Measurements from ENCODE around the gene ZBTB20. TPM values are rescaled to one million over a fixed set of nuclear protein-coding genes. Genes with fewer than 3 reads are reported as not detected.

Gene ZBTB20
- total and polyA plus RNA-seq, 5 experiments from 2014 or later, result 16.5 to 50.8 (median 22.0) TPM

DNA sequence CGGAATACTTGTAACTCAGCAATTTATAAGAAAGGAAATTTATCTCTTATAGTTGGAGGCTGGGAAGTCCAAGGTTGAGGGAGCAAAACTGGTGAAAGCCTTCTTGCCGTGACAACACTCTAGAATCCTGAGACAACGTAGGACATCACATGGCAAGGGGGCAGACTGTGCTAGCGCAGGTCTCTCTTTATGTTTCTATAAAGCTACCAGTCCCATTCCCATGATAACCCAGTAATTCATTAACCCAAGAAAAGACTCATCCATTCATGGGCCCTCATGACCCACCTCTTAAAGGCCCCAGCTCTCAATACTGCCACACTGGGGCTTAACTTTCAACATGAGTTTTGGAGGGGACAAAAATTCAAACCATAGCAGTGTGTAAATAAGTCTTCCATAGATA lies 260.2 kb downstream of the ZBTB20 start:
- POLR2A ChIA-PET, result no interaction called here

DNA sequence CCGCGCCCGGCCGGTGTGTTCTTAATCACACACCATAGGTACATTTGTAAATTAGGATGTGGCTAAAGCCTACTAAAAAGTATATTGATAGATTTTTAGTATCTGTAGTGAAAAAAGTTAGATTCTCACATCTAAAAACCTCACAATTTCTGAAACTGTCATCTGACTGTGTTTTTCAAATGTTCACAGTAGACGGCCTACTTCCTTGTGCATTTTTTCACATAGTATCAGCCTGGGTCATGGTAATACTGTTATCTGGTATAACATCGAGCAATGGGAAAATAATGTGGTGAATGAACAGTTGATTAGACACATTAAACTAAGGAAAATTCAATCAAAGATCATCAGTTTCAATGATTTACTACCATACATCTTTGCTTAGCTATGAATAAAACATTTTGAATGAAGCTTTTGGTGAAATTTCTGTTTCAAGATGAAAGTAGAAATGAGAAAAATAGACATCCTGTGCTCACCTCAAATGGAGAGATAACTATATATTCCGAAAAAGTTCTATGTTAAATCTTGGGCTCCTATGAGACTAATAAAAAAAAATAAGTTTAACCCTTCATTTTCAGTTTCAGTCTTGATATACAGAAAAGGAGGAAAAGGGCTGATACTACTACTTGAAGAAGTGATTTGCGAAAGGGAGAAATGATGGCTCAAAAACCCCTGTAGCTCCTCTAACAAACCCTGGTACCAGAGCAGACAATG lies 262.7 kb downstream of the ZBTB20 start:
- Mint-ChIP-seq H3K4me1 (peaks cover 2 to 8% (median 6%) of the 10 kb centered on the region in 4 donors), H3K27me3 (no peaks in the 10 kb centered on the region), H3K9me3 (peaks cover 0 to 4% (median 0%) of the 10 kb centered on the region in 9 donors), H3K27ac (no peak overlapping the region), H3K36me3 (peaks cover 0 to 20% (median 9%) of the 10 kb centered on the region in 3 donors), H3K4me3 (no peak overlapping the region)
- ATAC-seq, result no peak
- POLR2A ChIA-PET, result no interaction called here
- no peak for DNase-seq

More for the DNA sequence above, 260.2 kb downstream of the ZBTB20 start:
- Mint-ChIP-seq H3K36me3 (peaks cover 0 to 16% (median 2%) of the 10 kb centered on the region in 3 donors), H3K27me3 (no peaks in the 10 kb centered on the region), H3K9me3 (peaks cover 0 to 4% (median 0%) of the 10 kb centered on the region in 9 donors), H3K4me3 (no peak overlapping the region), H3K27ac (no peak overlapping the region), H3K4me1 (peaks cover 0 to 7% (median 5%) of the 10 kb centered on the region in 4 donors)
- ATAC-seq (no peak), DNase-seq (no peak)

DNA sequence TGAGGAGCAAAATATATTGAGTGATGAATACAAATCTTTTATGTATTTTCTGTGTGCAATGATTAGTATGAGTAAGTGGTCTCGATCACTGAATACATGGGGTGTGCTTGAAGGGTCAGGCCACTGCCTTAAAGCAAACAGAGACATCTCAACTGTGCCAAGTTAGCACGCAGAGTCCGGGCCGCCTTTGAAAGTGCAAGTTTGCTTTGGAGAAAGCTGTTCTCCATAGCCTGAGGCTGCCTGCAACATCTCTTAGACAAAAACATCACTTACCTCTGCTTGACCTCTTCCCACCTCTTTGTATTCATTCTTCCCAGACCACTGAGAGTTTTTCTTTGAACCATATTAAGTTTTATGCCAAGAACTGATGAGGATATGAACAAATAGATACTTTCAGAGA lies 267.0 kb downstream of the ZBTB20 start:
- POLR2A ChIA-PET, result no interaction called here
- Mint-ChIP-seq H3K27me3 (no peaks in the 10 kb centered on the region), H3K4me3 (no peak overlapping the region), H3K9me3 (peaks cover 0 to under 1% (median 0%) of the 10 kb centered on the region in 9 donors), H3K36me3 (peaks cover 0 to 21% (median 15%) of the 10 kb centered on the region in 3 donors), H3K27ac (peak overlapping the region in 1 of 10 donors; percentile 4), H3K4me1 (peaks cover 1 to 5% (median 2%) of the 10 kb centered on the region in 4 donors)
- DNase-seq (no peak), ATAC-seq (no peak)

DNA sequence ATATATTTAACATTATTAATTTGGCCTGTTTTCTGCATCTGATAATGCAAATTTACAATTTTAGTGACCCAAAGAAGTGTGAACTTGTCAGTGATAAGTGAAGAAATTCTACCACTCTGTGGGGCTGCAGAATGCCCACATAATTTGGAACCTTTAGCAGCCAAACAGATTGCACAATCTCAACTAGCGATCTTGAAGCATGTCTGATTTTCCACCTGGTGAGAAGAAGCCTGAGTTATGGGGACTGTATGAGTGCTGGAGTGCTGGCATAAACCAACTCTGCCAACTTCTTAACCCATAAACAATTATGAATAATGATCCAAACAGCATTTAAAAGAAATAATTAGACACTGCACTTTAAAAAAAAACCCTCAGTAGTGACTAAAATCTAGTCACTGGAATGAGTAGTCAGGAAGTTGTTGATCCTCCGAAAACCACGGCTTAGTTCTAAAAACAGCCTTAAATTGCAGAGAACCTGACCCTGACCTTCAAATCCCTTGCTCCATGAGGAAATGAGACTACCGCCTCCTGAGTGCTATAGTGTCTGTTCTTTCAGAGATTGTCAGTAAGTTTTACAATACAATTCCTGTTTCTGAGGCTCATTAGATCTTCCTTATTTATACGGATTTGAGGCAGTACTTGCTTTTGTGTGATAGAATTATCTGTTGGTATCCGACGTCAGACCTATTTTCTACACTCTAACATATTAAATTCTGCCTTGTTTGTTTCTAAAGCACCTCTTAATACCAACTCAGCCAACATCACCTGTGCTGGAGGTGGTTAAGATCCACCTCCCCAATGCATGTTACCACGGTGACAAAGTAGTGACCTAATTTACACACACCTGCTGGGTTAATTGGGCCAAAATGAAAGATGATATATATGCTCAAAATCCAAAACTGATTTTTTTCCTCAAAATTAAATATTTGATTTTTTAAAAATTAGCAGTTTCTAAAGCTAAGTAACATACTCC lies 267.7 kb downstream of the ZBTB20 start:
- no peak overlapping the region for H3K27ac Mint-ChIP-seq
- H3K4me1 Mint-ChIP-seq, result peaks cover 0 to 7% (median 2%) of the 10 kb centered on the region in 4 donors
- H3K27me3 Mint-ChIP-seq, result no peaks in the 10 kb centered on the region
- DNase-seq (no peak), ATAC-seq (no peak)
- no peak overlapping the region for H3K4me3 Mint-ChIP-seq
- H3K36me3 Mint-ChIP-seq, result peaks cover 0 to 21% (median 15%) of the 10 kb centered on the region in 3 donors
- H3K9me3 Mint-ChIP-seq, result no peaks in the 10 kb centered on the region
- POLR2A ChIA-PET, result no interaction called here

DNA sequence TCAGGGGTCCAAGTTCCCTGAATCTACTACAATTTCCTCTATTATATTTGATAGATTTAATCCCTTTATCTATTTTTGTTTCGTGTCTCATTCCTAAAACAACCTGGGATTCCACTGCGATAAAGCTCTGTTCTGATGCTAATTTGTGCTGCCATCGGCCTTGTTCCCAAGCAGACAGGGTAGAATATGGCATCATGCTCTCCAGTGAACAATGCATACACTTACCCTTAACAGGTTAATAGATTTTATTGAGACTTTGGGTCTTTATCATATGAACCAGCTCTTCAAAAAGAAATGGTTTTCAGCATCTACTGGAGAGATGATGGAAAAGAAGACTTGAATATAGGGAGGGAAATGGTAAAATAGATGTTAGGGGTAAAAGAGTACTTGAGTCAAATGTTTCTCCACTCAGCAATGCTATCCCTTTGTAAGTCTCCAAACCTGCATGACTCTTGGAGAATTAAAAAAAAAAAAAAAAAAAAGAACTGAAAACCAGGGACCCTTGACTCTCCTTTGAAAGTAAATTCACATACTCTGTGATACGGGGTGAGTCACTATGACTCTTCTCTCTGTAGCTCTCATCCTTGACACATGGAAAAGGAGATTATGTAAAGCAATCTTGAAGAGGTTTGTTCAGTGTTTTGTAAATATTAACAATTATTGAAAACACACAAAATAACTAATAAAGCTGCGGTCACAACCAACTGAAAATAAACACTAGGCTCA lies 268.8 kb downstream of the ZBTB20 start:
- no peaks in the 10 kb centered on the region for H3K9me3 Mint-ChIP-seq
- no peak overlapping the region for H3K4me3 Mint-ChIP-seq
- peaks cover 0 to 21% (median 13%) of the 10 kb centered on the region in 3 donors for H3K36me3 Mint-ChIP-seq
- DNase-seq (no peak), ATAC-seq (no peak)
- H3K4me1 Mint-ChIP-seq, result peaks cover 0 to 9% (median 3%) of the 10 kb centered on the region in 4 donors
- no peak overlapping the region for H3K27ac Mint-ChIP-seq
- no peaks in the 10 kb centered on the region for H3K27me3 Mint-ChIP-seq
- POLR2A ChIA-PET, result no interaction called here

DNA sequence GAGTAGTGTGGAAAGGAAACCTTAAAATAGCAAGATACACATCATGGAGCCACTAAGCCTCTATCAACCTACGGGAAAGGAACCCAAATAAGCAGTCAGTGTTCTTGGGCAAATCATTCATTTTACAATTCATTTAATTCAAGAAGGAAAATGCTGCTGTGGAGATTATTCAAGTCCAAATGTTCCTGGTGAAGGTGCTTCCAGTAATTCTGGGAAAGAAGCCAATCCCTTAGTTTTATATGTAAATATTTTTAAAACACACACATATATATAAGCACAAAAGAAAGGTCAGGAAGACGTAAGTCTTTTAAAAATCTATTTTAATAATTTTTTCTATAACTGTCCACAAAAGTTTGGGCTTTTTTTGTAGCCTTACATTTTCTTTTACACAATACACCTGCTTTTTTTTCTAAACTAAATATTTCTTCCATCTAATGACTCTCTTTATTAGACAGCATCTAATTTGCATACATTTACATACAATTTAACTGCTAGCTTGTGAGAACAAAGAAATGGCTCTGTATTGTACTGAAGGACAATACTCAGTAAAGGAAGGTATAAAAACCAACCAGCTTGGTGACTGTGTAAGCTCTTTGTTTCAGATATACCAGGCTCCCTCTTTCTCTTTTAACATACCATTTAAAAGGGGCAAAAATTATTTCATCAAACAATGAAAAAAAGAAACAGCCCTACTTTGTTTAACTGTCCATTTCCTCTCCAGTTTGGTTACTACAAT lies 269.5 kb downstream of the ZBTB20 start:
- ATAC-seq, result no peak

DNA sequence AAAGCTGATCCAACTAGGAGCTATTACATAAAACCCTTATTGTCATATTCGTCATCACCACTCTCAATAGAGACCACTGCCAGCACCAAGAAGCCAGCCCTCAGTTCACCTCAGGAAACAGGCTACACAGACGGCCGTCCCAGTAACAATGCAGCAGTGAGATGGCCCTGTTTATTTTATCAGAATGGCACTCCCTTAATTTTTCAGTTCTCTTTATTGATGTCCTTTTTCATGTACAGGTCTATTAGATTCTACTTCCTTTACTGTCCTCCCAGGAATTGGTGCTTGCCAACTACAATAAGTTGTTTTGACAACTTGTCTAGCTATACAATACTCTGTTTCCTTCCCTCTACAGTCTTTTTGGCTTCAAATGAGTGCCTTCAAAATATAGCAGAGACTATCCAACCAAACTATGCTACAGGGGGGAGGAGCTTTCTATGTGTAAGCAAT lies 272.5 kb downstream of the ZBTB20 start:
- ATAC-seq, result no peak
- Mint-ChIP-seq H3K4me1 (peaks cover 10 to 20% (median 14%) of the 10 kb centered on the region in 4 donors), H3K27me3 (no peaks in the 10 kb centered on the region), H3K4me3 (no peak overlapping the region), H3K36me3 (peaks cover 8 to 23% (median 19%) of the 10 kb centered on the region in 3 donors), H3K27ac (no peak overlapping the region), H3K9me3 (no peaks in the 10 kb centered on the region)
- POLR2A ChIA-PET, result no interaction called here
- DNase-seq, result no peak

More for the DNA sequence above, 269.5 kb downstream of the ZBTB20 start:
- no peak for DNase-seq
- Mint-ChIP-seq H3K27ac (peak overlapping the region in 1 of 10 donors; percentile 32), H3K4me3 (no peak overlapping the region), H3K36me3 (peaks cover 0 to 21% (median 14%) of the 10 kb centered on the region in 3 donors), H3K27me3 (no peaks in the 10 kb centered on the region), H3K4me1 (peaks cover under 1 to 9% (median 3%) of the 10 kb centered on the region in 4 donors), H3K9me3 (no peaks in the 10 kb centered on the region)
- POLR2A ChIA-PET, result no interaction called here

DNA sequence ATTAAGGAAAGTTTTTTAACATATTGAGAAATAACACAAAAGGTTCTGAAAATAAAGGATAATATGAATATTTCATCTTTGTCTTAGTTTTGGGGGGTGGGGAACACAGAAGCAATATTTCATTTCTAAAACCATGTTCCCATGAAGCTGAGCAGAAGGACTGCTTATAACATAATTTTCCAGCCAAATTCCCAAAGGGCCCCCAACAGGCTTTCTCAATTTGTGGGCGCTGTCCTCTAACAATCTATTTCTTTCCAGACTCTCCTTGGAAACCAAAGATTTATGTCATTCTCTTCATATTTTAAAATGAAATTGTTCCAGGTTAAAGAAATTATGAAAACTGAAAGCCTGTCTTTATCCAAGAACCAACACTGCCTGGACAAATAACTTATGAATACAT lies 273.5 kb downstream of the ZBTB20 start:
- no peak overlapping the region for H3K27ac Mint-ChIP-seq
- no peak overlapping the region for H3K4me3 Mint-ChIP-seq
- peaks cover 10 to 20% (median 13%) of the 10 kb centered on the region in 4 donors for H3K4me1 Mint-ChIP-seq
- DNase-seq (no peak), ATAC-seq (no peak)
- no peaks in the 10 kb centered on the region for H3K27me3 Mint-ChIP-seq
- H3K36me3 Mint-ChIP-seq, result peaks cover 8 to 22% (median 9%) of the 10 kb centered on the region in 3 donors
- no peaks in the 10 kb centered on the region for H3K9me3 Mint-ChIP-seq
- POLR2A ChIA-PET, result no interaction called here

DNA sequence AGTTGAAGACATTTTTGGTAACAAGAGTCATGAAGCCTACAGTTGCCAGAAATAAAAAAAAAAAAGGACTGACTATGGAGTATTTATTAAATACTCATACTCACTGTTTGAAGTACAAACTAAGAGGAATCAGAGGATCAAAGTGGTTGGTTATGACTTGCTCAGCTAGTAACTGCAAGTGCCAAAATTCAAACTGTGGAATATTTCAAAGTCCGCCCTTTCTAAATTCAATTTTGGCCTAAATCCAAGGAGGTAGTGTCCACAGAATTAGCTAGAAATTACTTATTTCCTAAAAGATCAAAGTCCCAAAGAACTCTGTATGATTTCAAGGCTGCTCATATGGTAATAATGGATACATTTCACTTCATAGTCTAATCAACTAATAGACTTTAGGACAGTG lies 274.5 kb downstream of the ZBTB20 start:
- Mint-ChIP-seq H3K36me3 (peaks cover 3 to 16% (median 8%) of the 10 kb centered on the region in 3 donors), H3K4me3 (no peak overlapping the region), H3K27ac (no peak overlapping the region), H3K9me3 (no peaks in the 10 kb centered on the region), H3K4me1 (peaks cover 10 to 24% (median 14%) of the 10 kb centered on the region in 4 donors), H3K27me3 (no peaks in the 10 kb centered on the region)
- DNase-seq (no peak), ATAC-seq (no peak)
- POLR2A ChIA-PET, result no interaction called here

DNA sequence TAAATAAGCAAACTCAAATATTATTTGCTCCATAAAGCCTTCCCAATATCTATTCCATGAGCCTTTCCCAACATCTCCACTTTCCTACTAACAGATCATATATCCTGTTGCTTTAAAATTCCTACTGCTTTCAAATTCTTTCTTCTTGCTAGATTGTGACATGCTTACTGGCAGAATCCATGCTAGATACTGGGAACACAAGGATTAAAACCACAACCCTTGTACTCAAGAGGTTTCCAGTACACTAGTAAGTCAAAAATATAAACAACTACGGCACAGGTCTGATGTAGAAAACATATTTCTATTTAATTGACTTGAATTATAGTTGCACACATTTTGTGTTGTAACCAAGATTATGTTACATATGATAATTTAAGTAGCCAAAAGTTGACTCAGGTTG lies 275.0 kb downstream of the ZBTB20 start:
- peaks cover 10 to 29% (median 19%) of the 10 kb centered on the region in 4 donors for H3K4me1 Mint-ChIP-seq
- H3K27ac Mint-ChIP-seq, result peak overlapping the region in 1 of 10 donors; percentile 1
- ATAC-seq, result no peak
- POLR2A ChIA-PET, result no interaction called here
- no peak for DNase-seq
- no peaks in the 10 kb centered on the region for H3K27me3 Mint-ChIP-seq
- H3K36me3 Mint-ChIP-seq, result peaks cover 3 to 16% (median 8%) of the 10 kb centered on the region in 3 donors
- H3K9me3 Mint-ChIP-seq, result no peaks in the 10 kb centered on the region
- no peak overlapping the region for H3K4me3 Mint-ChIP-seq

DNA sequence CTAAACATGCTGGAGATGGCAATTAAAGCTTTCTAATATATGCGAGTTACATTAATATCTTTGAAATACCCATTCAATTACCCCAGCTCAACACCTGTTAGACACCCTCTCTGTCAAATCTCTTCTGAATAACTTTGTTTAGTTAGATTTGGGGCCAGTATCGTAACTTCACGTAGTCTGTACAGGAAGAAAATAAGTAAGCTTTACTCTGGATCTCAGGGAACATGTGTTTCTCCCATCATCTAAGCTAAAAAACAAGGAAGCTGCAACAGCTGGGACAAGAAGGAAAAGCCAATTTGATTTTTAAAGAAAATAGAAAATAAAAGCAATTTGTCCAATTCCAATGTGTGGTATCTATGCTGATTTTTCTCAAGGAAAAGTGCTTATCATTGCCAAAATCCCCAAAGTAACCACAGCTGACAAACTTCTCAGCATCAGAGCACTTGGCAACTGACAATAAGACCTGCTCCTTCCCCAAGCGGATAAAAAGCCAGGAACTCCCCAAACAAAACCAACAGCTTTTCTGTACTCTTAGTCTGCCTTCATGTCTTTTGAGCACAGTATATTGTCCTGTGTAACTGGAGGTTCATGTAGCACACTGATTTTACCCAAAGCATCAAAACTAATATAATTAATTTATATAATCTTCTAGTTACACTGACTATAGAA lies 279.1 kb downstream of the ZBTB20 start:
- no peak overlapping the region for H3K4me3 Mint-ChIP-seq
- no peaks in the 10 kb centered on the region for H3K27me3 Mint-ChIP-seq
- DNase-seq (no peak), ATAC-seq (no peak)
- H3K36me3 Mint-ChIP-seq, result peaks cover 3 to 16% (median 8%) of the 10 kb centered on the region in 3 donors
- POLR2A ChIA-PET, result no interaction called here
- peaks cover 20 to 50% (median 43%) of the 10 kb centered on the region in 4 donors for H3K4me1 Mint-ChIP-seq
- H3K9me3 Mint-ChIP-seq, result no peaks in the 10 kb centered on the region
- peak overlapping the region in 1 of 10 donors; percentile 47 for H3K27ac Mint-ChIP-seq
